ENCODE results near the gene PITPNC1.
"Not testable (repeated sequence)": the region's sequence is repeated elsewhere in the genome, so short reads cannot be mapped to it uniquely, and the experiment has no call there.

PITPNC1 gene

DNA sequence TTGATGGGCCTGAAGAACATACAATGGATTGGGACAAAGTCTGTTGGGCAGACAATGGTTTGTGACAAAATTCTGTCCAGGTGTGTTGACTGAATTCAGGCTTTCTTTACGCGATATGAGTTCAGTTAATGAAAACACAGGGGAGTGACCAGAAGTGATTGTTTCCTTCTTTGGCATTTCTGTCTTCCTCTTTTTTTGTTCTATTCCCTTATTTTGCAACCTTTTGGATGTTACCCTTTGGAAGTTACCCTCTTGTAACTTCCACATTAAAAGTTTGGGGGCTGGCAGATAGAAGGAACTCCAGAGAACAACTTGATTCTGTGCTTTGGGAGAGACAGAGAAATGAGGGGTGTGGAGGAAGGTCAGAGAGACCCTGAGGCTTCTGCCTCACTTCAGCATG lies 126.7 kb downstream of the PITPNC1 start:
- H3K4me3 ChIP-seq (ENCODE audit: low read depth, low read length), result no peak overlapping the region

DNA sequence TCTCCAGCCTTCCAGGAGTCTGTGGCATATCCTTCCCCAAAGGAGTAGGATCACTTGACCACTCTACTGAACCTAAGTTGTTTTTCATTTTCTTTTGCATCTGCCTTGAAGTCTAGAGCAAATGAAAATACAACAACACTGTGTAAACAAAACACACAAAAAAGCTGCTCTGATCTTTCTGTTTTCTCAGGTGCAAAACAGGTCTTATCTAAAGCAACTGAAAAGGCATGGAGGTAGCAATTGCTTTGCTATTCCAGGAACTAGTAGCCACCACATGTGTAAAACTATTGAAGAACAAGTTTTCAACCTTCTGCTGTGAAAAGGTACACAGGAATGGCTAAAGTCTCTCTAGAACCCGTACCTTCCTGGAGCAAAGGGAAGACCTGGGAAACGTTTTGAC lies 127.1 kb downstream of the PITPNC1 start:
- no peak overlapping the region for H3K4me3 ChIP-seq (ENCODE audit: low read depth, low read length)

- H3K4me3 ChIP-seq (ENCODE audit: low read depth, low read length), result no peak overlapping the region
Measured at GRCh38 chr17:67506966-67507365, 129.9 kb downstream of the PITPNC1 start.

DNA sequence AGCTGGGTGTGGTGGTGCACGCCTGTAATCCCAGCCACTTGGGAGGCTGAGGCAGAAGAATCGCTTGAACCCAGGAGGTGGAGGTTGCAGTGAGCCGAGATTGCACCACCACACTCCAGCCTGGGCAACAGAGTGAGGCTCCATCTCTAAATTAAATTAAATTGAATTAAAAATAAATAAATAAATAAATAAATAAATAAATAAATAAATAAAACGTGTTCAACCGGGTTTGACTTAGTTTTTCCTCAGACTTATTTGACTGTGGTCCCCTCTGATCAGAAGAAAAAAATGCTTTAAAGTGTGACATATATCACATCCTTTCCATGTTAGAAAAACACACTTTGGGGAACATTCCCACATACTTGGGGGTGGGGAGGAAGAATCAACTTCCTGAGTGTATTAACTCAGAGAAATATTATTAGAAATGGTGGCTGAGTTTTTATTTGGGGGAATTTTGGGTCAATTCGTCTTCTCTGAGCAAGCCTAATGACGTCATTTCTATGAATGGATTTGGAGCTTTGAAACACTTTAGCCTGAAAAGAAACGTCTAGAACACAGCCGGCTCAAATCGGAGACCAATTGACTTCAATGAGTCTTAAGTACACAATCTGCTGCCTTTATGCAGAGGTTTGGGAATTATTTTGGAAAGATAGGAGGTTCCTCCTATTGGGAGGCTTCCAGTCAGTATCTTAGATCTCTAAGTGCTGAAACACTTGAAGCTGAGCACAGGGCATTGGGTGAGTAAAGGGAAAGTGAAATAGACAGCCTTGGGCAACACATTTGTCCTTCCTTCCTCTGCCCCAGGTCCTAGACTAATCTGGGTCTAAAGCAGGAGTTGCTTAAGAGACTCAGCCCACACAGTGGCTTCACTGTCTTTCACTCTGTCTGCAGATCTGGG lies 132.6 kb downstream of the PITPNC1 start:
- H3K4me3 ChIP-seq (ENCODE audit: low read depth, low read length), result no peak overlapping the region

GRCh38 chr17:67511012-67511411 lies 133.9 kb downstream of the PITPNC1 start:
- H3K4me3 ChIP-seq (ENCODE audit: low read depth, low read length), result no peak overlapping the region

GRCh38 chr17:67511804-67512203 lies 134.7 kb downstream of the PITPNC1 start:
- H3K4me3 ChIP-seq (ENCODE audit: low read depth, low read length), result no peak overlapping the region

DNA sequence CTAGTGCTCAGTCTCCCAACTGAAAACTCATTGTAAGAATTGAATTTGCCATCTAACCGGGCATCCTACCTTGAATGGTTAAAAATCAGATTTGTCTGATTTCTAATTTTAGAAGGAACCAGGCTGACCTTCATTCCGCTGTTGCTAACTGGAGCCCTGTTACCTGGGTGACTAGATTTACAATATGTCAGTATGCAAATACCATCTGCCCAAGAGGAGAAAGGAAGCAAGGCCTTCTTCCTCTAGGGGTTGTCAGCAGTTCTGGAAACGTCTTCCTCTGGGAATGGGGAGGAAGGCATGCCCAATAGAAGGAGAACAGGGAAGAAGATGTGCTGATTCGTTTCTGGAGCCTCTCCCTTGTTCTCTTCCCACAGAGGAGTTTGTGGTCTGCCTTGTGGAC lies 137.9 kb downstream of the PITPNC1 start:
- H3K4me3 ChIP-seq (ENCODE audit: low read depth, low read length), result no peak overlapping the region

- no peak overlapping the region for H3K4me3 ChIP-seq (ENCODE audit: low read depth, low read length)
Measured at GRCh38 chr17:67515490-67516083, 138.5 kb downstream of the PITPNC1 start.

DNA sequence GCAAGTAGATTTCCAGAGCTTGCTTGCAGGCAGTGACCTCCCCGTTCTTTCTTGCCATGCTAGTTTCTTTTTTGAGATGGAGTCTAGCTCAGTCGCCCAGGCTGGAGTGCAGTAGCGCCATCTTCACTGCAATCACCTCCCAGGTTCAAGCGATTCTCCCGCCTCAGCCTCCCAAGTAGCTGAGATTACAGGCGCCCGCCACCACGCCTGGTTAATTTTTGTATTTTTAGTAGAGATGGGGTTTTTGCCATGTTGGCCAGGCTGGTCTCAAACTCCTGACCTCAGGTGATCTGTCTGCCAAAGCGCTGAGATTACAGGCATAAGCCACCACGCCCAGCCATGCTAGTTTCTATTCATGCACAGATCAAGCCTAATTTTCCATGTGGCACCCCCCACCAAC lies 139.5 kb downstream of the PITPNC1 start:
- H3K4me3 ChIP-seq (ENCODE audit: low read depth, low read length), result not testable (repeated sequence)

- H3K4me3 ChIP-seq (ENCODE audit: low read depth, low read length), result no peak overlapping the region
Measured at GRCh38 chr17:67517325-67517724, 140.2 kb downstream of the PITPNC1 start.

- H3K4me3 ChIP-seq (ENCODE audit: low read depth, low read length), result no peak overlapping the region
Measured at GRCh38 chr17:67518876-67519275, 141.8 kb downstream of the PITPNC1 start.

GRCh38 chr17:67519801-67520251 lies 142.7 kb downstream of the PITPNC1 start:
- no peak overlapping the region for H3K4me3 ChIP-seq (ENCODE audit: low read depth, low read length)

- H3K4me3 ChIP-seq (ENCODE audit: low read depth, low read length), result no peak overlapping the region
Measured at GRCh38 chr17:67520252-67520906, 143.3 kb downstream of the PITPNC1 start.

- H3K4me3 ChIP-seq (ENCODE audit: low read depth, low read length), result no peak overlapping the region
Measured at GRCh38 chr17:67520916-67521774, 144.1 kb downstream of the PITPNC1 start.

DNA sequence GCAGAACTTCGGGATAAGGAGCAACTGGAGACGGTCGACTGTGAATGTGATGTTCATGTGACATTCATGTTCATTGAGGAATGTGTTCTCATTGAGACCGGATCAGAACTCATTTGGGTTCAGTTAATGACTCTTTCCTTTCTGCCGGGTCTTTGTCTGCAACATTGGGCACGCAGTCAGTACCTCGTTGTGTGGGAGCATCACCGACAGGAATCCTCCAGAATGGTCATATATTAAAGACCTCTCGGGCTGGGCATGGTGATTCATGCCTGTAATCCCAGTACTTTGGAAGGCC lies 144.6 kb downstream of the PITPNC1 start:
- no peak overlapping the region for H3K4me3 ChIP-seq (ENCODE audit: low read depth, low read length)

DNA sequence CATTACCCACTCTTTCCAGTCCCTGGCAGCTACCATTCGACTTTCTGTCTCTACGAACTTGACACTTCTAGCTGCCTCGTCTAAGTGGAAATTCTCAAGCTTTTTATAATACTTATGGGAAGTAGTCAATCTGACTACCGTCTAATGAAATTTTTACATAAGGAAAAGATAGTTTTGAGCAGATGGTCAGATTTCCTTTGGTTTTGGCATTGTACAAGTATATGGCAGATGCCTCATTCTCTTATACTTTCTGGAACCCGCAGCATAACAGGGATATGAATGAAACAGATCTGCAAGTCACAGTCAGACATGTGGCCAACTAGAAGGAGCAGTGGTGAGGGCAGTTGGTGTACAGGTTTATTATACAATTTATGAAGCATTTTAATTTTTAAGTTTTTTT lies 146.0 kb downstream of the PITPNC1 start:
- no peak overlapping the region for H3K4me3 ChIP-seq (ENCODE audit: low read depth, low read length)

DNA sequence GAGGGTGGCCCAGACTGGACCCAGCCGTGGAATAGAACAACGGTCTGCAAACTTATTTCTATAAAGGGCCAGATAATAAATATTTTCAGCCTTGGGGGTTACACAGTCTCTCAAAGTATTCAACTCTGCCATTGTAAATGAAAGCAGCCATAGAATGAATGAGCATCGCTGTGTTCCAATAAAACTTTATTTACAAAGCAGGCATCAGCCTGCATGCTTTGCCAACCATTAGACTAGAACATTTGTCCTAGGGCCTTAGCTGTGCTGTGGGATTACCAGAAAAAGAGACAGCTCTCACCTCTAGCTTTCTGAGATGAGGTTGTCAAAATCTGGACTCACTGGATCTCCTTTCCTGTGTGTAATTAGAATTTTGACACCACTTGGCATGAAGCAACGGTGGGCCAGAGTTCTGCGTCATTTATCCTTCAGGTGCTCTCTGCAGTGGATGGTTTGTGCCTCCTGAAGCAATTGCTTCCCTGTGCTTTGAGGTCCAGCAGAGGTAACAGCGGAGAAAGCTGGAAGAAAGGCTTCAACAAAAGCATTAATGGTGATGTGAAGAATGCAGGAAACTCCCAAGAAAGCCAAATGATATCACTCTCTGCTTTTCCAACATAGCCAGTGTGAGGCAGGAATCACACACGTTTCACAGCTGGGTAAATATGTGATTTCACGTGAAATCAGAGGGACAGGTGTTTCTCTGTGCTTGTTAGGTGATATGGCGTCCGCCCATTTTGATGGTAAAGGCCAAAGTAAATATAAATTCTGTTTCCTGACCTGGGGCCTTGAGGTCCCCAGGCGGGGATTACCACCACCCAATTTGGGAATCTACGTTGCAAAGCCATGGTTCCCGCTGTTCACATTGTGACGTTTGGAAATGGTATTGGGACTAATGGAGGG lies 148.4 kb downstream of the PITPNC1 start:
- H3K4me3 ChIP-seq (ENCODE audit: low read depth, low read length), result no peak overlapping the region

DNA sequence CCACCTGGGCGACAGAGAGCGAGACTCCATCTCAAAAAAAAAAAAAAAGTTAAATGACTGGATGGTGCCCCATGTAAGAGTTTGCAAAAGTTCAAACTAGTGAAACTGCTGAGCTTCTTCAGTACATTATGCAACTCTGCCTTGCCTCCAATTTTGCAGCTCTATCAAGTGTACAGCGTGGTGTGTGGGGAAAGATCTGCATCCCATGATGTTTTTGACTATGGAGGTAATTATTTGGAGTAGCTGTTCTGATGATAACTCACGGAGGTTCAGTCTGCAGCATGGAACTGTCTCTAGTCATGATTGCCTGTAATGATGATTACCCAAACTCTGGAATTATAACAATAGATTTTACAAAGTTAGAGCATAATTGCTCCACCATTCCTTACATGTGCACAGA lies 149.6 kb downstream of the PITPNC1 start:
- no peak overlapping the region for H3K4me3 ChIP-seq (ENCODE audit: low read depth, low read length)

- no peak overlapping the region for H3K4me3 ChIP-seq (ENCODE audit: low read depth, low read length)
Measured at GRCh38 chr17:67528751-67529436, 151.8 kb downstream of the PITPNC1 start.

- no peak overlapping the region for H3K4me3 ChIP-seq (ENCODE audit: low read depth, low read length)
Measured at GRCh38 chr17:67531291-67531690, 154.2 kb downstream of the PITPNC1 start.
